Skeletal muscle satellite cell (primary cell): Measurements from ENCODE around the gene GPC6.
A peak's percentile ranks its signal among the peaks of the same experiment; 100 is the strongest.

Experiments
- H3K27me3 ChIP-seq: 2 replicates; pipeline ENCODE4 v1.7.0; 2013; ENCODE audit warnings: low read length; ENCODE audit not compliant: control insufficient read depth, insufficient read depth
- H3K36me3 ChIP-seq: 2 replicates; pipeline ENCODE4 v1.7.0; 2013; ENCODE audit warnings: mild to moderate bottlenecking, control low read depth, low read length; ENCODE audit not compliant: insufficient read depth
- H3K4me1 ChIP-seq: 2 replicates; pipeline ENCODE4 v1.7.0; 2013; ENCODE audit warnings: low read length; ENCODE audit not compliant: control insufficient read depth, insufficient read depth
- H3K4me2 ChIP-seq: 2 replicates; pipeline ENCODE4 v1.7.0; 2013; ENCODE audit warnings: mild to moderate bottlenecking, low read length
- H3K4me3 ChIP-seq: 2 replicates; pipeline ENCODE4 v1.7.0; 2013; ENCODE audit warnings: low read length
- H3K9ac ChIP-seq: 2 replicates; pipeline ENCODE4 v1.7.0; 2013; ENCODE audit warnings: mild to moderate bottlenecking, low read depth, low read length, moderate library complexity
- H3K9me3 ChIP-seq: replicated peaks from 2 replicates; pipeline ENCODE4 v1.7.0; 2013; ENCODE audit warnings: mild to moderate bottlenecking, control low read depth, low read length

Gene GPC6

GRCh38 chr13:94413598-94413944 is 1187.0 kb downstream of the GPC6 start:
- H3K9ac ChIP-seq, result no peak overlapping the region
- H3K36me3 ChIP-seq, result no peaks in the 10 kb centered on the region
- peaks cover 5% of the 10 kb centered on the region for H3K4me1 ChIP-seq
- no peak overlapping the region for H3K4me3 ChIP-seq
- no peaks in the 10 kb centered on the region for H3K9me3 ChIP-seq
- H3K4me2 ChIP-seq, result no peak overlapping the region
- H3K27me3 ChIP-seq, result peaks cover 7% of the 10 kb centered on the region

GRCh38 chr13:94414141-94414540 is 1187.5 kb downstream of the GPC6 start:
- Histone ChIP-seq H3K4me3 (no peak overlapping the region), H3K9ac (no peak overlapping the region), H3K36me3 (no peaks in the 10 kb centered on the region), H3K27me3 (peaks cover 7% of the 10 kb centered on the region), H3K9me3 (no peaks in the 10 kb centered on the region), H3K4me1 (peaks cover 8% of the 10 kb centered on the region), H3K4me2 (no peak overlapping the region)

- H3K4me2 ChIP-seq, result no peak overlapping the region
- no peaks in the 10 kb centered on the region for H3K36me3 ChIP-seq
- H3K4me3 ChIP-seq, result no peak overlapping the region
Measured at GRCh38 chr13:94414708-94415107, 1188.1 kb downstream of the GPC6 start.

GRCh38 chr13:94415500-94416237 is 1189.1 kb downstream of the GPC6 start:
- H3K4me2 ChIP-seq, result no peak overlapping the region

More at GRCh38 chr13:94414708-94415107, 1188.1 kb downstream of the GPC6 start:
- no peaks in the 10 kb centered on the region for H3K9me3 ChIP-seq
- no peak overlapping the region for H3K9ac ChIP-seq
- H3K27me3 ChIP-seq, result peaks cover 7% of the 10 kb centered on the region
- H3K4me1 ChIP-seq, result peaks cover 13% of the 10 kb centered on the region

GRCh38 chr13:94416454-94417080 is 1190.0 kb downstream of the GPC6 start:
- H3K27me3 ChIP-seq, result peaks cover 7% of the 10 kb centered on the region
- H3K36me3 ChIP-seq, result no peaks in the 10 kb centered on the region
- H3K4me3 ChIP-seq, result no peak overlapping the region
- H3K4me2 ChIP-seq, result no peak overlapping the region
- peaks cover 15% of the 10 kb centered on the region for H3K4me1 ChIP-seq
- H3K9ac ChIP-seq, result no peak overlapping the region
- H3K9me3 ChIP-seq, result no peaks in the 10 kb centered on the region

More at GRCh38 chr13:94415500-94416237, 1189.1 kb downstream of the GPC6 start:
- Histone ChIP-seq H3K27me3 (peaks cover 7% of the 10 kb centered on the region), H3K36me3 (no peaks in the 10 kb centered on the region), H3K9me3 (no peaks in the 10 kb centered on the region), H3K9ac (no peak overlapping the region), H3K4me1 (peaks cover 15% of the 10 kb centered on the region), H3K4me3 (no peak overlapping the region)

- Histone ChIP-seq H3K9ac (no peak overlapping the region), H3K9me3 (no peaks in the 10 kb centered on the region), H3K4me2 (no peak overlapping the region), H3K4me1 (peaks cover 15% of the 10 kb centered on the region), H3K4me3 (no peak overlapping the region), H3K27me3 (peaks cover 7% of the 10 kb centered on the region), H3K36me3 (no peaks in the 10 kb centered on the region)
Measured at GRCh38 chr13:94417294-94417693, 1190.7 kb downstream of the GPC6 start.

- Histone ChIP-seq H3K27me3 (peaks cover 9% of the 10 kb centered on the region), H3K4me3 (no peak overlapping the region), H3K4me1 (peaks cover 15% of the 10 kb centered on the region), H3K9me3 (no peaks in the 10 kb centered on the region), H3K36me3 (no peaks in the 10 kb centered on the region), H3K9ac (no peak overlapping the region), H3K4me2 (peak overlapping the region; percentile 46)
Measured at GRCh38 chr13:94419304-94419924, 1192.8 kb downstream of the GPC6 start.

GRCh38 chr13:94419925-94420305 is 1193.3 kb downstream of the GPC6 start:
- Histone ChIP-seq H3K4me1 (peaks cover 12% of the 10 kb centered on the region), H3K9ac (no peak overlapping the region)

GRCh38 chr13:94427313-94427953 is 1200.8 kb downstream of the GPC6 start:
- Histone ChIP-seq H3K27me3 (peaks cover 2% of the 10 kb centered on the region), H3K4me2 (no peak overlapping the region), H3K9me3 (no peaks in the 10 kb centered on the region), H3K4me3 (no peak overlapping the region), H3K9ac (no peak overlapping the region), H3K36me3 (no peaks in the 10 kb centered on the region), H3K4me1 (no peaks in the 10 kb centered on the region)

More at GRCh38 chr13:94419925-94420305, 1193.3 kb downstream of the GPC6 start:
- H3K27me3 ChIP-seq, result peaks cover 6% of the 10 kb centered on the region
- H3K4me2 ChIP-seq, result no peak overlapping the region
- H3K9me3 ChIP-seq, result no peaks in the 10 kb centered on the region
- no peaks in the 10 kb centered on the region for H3K36me3 ChIP-seq
- H3K4me3 ChIP-seq, result no peak overlapping the region

GRCh38 chr13:94431574-94431973 is 1205.0 kb downstream of the GPC6 start:
- H3K36me3 ChIP-seq, result no peaks in the 10 kb centered on the region
- H3K9ac ChIP-seq, result no peak overlapping the region
- H3K27me3 ChIP-seq, result no peaks in the 10 kb centered on the region
- H3K4me3 ChIP-seq, result no peak overlapping the region
- H3K4me1 ChIP-seq, result no peaks in the 10 kb centered on the region
- no peaks in the 10 kb centered on the region for H3K9me3 ChIP-seq
- H3K4me2 ChIP-seq, result no peak overlapping the region

GRCh38 chr13:94431987-94432386 is 1205.4 kb downstream of the GPC6 start:
- H3K9me3 ChIP-seq, result no peaks in the 10 kb centered on the region
- no peaks in the 10 kb centered on the region for H3K4me1 ChIP-seq
- no peaks in the 10 kb centered on the region for H3K36me3 ChIP-seq
- H3K4me3 ChIP-seq, result no peak overlapping the region
- no peaks in the 10 kb centered on the region for H3K27me3 ChIP-seq
- H3K9ac ChIP-seq, result no peak overlapping the region
- H3K4me2 ChIP-seq, result no peak overlapping the region
